ENCODE data around the gene BCAN.

The BCAN gene

DNA sequence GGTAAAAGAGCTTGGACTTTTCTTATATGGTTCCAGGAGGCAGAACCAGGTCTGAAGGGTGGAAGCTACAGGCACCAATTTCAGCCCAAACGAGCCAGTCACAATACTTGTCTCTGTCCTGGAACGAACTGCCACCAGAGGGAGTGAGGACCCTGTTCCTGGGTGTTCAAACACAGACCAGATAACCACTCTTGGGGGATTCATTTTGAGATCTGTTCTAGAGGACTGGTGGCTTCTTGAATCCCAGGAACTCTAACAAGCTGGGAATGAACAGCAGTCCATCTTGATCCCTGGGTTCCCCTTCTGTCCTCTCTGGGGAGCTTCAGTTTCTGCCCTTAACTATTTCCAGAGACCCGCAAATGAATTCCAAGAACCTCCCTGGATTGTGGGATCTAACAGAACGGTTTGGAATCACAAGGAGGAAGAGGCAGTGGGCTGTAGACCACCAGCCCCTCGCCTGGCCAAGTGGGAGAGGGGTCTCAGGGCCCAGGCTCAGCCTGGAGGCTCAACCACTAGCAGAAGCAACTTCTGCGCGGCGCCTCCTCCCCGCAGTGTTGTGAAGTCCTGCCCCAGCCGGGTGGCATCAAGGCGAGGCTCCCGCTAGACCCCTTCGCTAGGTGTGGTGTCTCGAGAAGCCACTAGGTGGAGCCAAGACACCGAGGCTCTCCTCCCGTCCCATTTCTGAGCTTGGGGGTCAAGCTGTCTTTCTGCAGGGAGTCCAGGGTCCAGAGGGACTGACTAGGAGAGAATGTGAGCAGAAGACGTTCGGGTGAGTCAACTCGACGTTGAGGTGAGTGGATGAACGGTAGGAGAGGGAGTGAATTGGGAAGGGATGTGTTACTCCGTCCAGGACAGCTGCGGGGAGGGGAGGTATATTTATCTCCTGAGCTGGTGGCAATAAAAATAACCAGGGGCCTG, 47.4 kb downstream of the BCAN start:
- peaks cover 59% of the 10 kb centered on the region for H3K4me1 Mint-ChIP-seq
- no peaks in the 10 kb centered on the region for H3K9me3 Mint-ChIP-seq
- TF ChIP-seq, protein P1, sequence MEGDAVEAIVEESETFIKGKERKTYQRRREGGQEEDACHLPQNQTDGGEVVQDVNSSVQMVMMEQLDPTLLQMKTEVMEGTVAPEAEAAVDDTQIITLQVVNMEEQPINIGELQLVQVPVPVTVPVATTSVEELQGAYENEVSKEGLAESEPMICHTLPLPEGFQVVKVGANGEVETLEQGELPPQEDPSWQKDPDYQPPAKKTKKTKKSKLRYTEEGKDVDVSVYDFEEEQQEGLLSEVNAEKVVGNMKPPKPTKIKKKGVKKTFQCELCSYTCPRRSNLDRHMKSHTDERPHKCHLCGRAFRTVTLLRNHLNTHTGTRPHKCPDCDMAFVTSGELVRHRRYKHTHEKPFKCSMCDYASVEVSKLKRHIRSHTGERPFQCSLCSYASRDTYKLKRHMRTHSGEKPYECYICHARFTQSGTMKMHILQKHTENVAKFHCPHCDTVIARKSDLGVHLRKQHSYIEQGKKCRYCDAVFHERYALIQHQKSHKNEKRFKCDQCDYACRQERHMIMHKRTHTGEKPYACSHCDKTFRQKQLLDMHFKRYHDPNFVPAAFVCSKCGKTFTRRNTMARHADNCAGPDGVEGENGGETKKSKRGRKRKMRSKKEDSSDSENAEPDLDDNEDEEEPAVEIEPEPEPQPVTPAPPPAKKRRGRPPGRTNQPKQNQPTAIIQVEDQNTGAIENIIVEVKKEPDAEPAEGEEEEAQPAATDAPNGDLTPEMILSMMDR (IDR thresholded peaks at IDR 0.05): peak; percentile 73
- peak overlapping the region; percentile 91 for H3K27ac Mint-ChIP-seq
- H3K27me3 Mint-ChIP-seq (ENCODE audit: low read depth, poor library complexity): peaks cover 8% of the 10 kb centered on the region
- peak overlapping the region; percentile 82 for H3K4me3 Mint-ChIP-seq
- no peaks in the 10 kb centered on the region for H3K36me3 Mint-ChIP-seq (ENCODE audit: low read depth)
- DNase-seq: peak; percentile 86

DNA sequence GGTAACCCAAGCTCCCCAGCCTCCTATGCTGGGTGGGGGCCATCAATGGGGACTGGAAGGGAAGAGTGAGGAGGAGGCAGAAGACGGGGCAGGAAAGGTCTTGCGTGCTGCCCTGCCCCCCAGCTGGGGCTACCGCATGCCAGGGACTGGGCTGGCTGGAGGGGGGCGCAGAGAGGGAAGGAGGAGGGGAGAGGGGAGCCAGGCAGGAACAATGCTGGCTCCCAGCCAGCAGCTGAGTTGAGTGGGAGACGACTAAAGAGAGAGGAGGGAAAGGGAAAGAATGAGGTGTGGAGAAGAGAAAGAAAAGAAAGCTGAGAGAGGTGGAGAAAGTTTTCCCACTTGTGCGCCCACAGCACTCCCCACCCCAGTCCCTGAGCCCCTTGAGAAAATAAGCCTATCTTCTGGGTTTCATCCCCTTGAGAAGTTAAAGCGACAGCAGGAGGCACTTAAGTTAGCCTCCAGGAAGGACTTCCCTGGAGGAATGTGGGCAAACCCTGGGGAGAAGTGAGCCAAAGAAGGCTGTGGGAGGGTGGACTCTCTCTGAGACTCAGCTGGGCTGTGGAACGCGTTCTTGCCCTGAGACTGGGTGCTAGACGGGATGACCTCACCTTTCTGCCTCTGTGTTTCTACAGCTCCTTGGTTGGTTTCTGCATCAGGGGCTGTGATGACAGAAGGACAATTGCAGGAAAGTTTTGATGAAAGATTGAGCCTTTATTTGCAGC, 48.2 kb downstream of the BCAN start:
- TF ChIP-seq, protein P1 (IDR thresholded peaks at IDR 0.05): no peak
- Mint-ChIP-seq H3K9me3 (no peaks in the 10 kb centered on the region), H3K4me1 (peaks cover 65% of the 10 kb centered on the region), H3K4me3 (peak overlapping the region; percentile 82), H3K27ac (peak overlapping the region; percentile 91), H3K27me3 (ENCODE audit: low read depth, poor library complexity) (peaks cover under 1% of the 10 kb centered on the region), H3K36me3 (ENCODE audit: low read depth) (no peaks in the 10 kb centered on the region)
- DNase-seq: peak; percentile 48

DNA sequence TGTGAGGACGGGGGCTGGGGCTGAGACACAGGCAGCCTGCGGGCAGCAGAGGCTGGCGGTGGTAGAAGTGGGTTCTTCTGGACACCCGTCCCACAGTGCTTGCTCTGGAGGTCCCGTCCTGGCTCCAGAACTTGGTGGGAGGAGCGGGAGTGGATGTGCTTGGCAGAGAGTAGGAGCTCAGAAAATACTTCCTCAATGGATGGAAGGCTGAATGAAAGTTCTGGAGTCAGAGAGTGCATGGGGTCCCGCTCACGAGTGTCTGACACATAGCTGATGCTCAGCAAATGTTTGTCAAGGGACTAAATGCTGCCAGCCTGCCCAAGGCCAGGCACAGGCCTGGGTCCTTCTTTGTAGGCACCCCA, 48.7 kb downstream of the BCAN start:
- TF ChIP-seq, protein P1 (IDR thresholded peaks at IDR 0.05): no peak
- Mint-ChIP-seq H3K9me3 (no peaks in the 10 kb centered on the region), H3K4me3 (peak overlapping the region; percentile 82), H3K27me3 (ENCODE audit: low read depth, poor library complexity) (no peaks in the 10 kb centered on the region), H3K27ac (peak overlapping the region; percentile 91), H3K4me1 (peaks cover 65% of the 10 kb centered on the region), H3K36me3 (ENCODE audit: low read depth) (no peaks in the 10 kb centered on the region)
- no peak for DNase-seq

DNA sequence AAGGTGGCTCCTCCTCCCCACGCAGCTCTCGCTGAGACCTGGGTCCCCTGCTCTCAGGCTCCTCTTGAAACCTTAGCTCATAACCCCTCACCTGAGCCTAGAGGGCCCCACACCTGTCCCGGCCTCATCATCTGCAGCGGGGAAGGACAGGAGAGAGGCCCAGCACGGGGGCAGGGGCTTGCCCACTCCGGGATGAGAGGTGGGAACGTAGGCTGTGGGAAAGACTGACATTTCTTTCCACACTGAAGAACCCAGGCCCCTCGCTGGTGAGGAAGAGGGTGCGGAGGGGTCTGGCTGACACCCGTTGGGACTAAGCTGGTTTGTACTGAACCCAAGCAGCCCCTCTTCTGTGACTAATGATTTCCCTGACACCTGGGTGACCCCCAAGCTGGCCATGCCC, 49.3 kb downstream of the BCAN start:
- no peak for DNase-seq
- H3K27ac Mint-ChIP-seq: peak overlapping the region; percentile 91
- no peaks in the 10 kb centered on the region for H3K9me3 Mint-ChIP-seq
- H3K4me1 Mint-ChIP-seq: peaks cover 65% of the 10 kb centered on the region
- peak overlapping the region; percentile 73 for H3K4me3 Mint-ChIP-seq
- TF ChIP-seq, protein P1 (IDR thresholded peaks at IDR 0.05): no peak
- no peaks in the 10 kb centered on the region for H3K27me3 Mint-ChIP-seq (ENCODE audit: low read depth, poor library complexity)
- H3K36me3 Mint-ChIP-seq (ENCODE audit: low read depth): no peaks in the 10 kb centered on the region

DNA sequence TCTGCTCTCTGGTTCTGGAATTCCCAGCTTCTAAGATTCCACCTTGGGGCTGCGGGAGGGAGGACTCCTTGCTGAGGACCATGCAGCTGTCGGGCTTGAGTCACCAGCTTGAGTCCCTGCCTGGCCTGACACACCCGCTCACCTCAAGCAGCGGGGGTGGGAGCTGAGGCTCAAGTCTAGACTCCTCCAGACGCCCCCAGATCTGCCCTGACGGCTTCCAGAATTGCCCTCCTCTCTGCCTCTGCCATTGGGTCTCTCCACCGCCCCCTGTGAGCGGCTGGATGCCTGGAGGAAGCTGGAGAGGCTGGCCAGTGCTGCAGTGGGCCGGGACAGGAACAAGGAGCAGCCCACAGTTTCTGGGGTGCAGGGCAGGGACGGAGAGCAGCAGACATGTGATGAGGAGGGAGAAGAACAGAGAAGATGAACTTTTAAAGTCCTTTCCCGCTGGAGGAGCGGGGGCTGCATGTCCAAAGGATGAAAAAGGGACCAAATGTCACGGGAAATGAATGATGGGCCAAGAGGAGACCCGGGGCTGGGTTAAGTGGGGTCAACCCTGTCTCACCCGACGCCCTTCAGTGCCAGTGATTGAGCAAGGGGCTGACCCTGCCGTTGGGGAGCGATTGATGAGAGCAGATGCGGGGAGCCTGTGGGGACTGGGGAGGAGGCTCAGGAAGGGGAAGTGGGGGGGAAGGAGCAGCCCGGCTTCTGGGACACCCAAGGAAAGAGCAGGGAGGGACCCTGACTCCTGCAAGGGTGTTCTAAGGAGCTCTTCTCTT, 49.9 kb downstream of the BCAN start:
- Mint-ChIP-seq H3K9me3 (no peaks in the 10 kb centered on the region), H3K27ac (peak overlapping the region; percentile 91), H3K4me1 (peaks cover 72% of the 10 kb centered on the region), H3K36me3 (ENCODE audit: low read depth) (peaks cover 4% of the 10 kb centered on the region), H3K4me3 (peak overlapping the region; percentile 73), H3K27me3 (ENCODE audit: low read depth, poor library complexity) (peaks cover 4% of the 10 kb centered on the region)
- TF ChIP-seq, protein P1 (IDR thresholded peaks at IDR 0.05): no peak
- peak; percentile 60 for DNase-seq
